ENCODE measurements around the gene BBS7.

DNA sequence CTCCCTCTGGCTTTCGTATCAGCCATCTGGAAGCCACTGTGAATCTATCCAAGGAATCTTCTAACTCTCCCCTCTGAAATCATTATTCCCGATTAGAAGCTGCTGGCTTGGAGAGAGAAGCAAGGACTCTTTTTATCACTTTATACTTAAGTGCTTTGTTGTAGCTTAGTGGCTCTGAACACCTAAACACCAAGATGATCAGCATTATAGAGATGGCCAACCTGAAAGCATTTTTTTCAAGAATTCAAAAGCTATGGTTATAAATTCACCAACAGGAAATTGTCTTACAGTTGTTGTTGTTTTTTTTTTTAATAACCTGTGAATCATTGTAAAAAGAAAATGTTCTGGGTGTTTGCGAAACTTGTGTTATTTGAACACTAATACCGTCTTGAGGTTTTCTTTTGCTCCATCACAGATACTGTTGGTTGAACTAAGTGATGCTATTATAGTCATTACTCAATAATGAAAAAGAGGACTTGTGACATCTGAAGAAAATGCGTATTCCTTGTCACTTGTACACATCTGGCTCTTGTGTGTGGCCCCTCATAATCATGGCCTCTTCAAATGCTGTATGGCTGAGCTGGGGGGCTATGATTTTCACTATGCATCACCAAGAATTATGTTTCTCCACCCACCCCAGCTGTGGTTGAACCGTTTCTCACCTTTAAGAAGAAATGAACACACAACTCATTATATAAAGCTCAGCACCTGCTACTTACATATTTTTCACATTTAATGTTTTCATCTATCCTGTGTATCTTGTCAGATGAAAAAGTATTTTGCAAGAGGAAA is 93.5 kb downstream of the BBS7 start:
- TF ChIP-seq EZH2 (IDR thresholded peaks at IDR 0.05): no peak
- no peak for TF ChIP-seq POLR2AphosphoS5 (IDR thresholded peaks at IDR 0.05; ENCODE audit: borderline replicate concordance, low read depth, low read length)
- TF ChIP-seq FOXP2 (optimal IDR thresholded peaks at IDR 0.05; ENCODE audit: control extremely low read depth, extremely low read length, insufficient read depth): no peak
